Caco-2 (cell line): ENCODE results near the gene PDE1C. TPM values are rescaled to one million over a fixed set of nuclear protein-coding genes. Genes with fewer than 3 reads are reported as not detected.

Experiments
- BruUV-seq: library from RNA; stranded (reverse); fragments of 400-500 nt; replicated peaks from 2 replicates; lab custom pipeline; 2021; lab: Mats Ljungman, UMichigan
- CTCF ChIA-PET: fragments of 300-600 bp; sonication (Branson Sonifier 250); formaldehyde crosslinking; loops from one replicate; lab custom pipeline; 2022; ENCODE audit warnings: antibody characterized with exemption; lab: Charles Lee
- POLR2A ChIA-PET: fragments of 300-600 bp; sonication (Branson Sonifier 250); formaldehyde crosslinking; loops from one replicate; lab custom pipeline; 2022; ENCODE audit warnings: antibody characterized with exemption; lab: Charles Lee
- DNase-seq, 2 experiments: peaks; one replicate each; pipeline versions ENCODE4 v3.0.0 to v3.0.0-alpha.2; 2020 to 2022
- H3K27me3 ChIP-seq: replicated peaks from 2 replicates; pipeline ENCODE4 v1.6.0; 2011; ENCODE audit warnings: low read length; ENCODE audit not compliant: control insufficient read depth, insufficient read depth
- H3K36me3 ChIP-seq: 2 replicates; pipeline ENCODE4 v1.5.1; 2011; ENCODE audit warnings: low read length; ENCODE audit not compliant: control insufficient read depth, insufficient read depth
- H3K4me1 ChIP-seq: fragments of 250-450 bp; sonication (Bioruptor Pico); 2 replicates; pipeline ENCODE4 v1.5.1; 2020; ENCODE audit warnings: mild to moderate bottlenecking
- H3K4me3 ChIP-seq: 2 replicates; pipeline ENCODE4 v1.5.1; 2011; ENCODE audit warnings: low read depth, mild to moderate bottlenecking, control low read depth, low read length
- H3K9me3 ChIP-seq: fragments of 250-450 bp; sonication (Bioruptor Pico); 2 replicates; pipeline ENCODE4 v1.5.1; 2020; ENCODE audit warnings: mild to moderate bottlenecking, moderate library complexity
- H3K27ac Mint-ChIP-seq: one replicate; pipeline ENCODE4 v1.8.0; 2022; ENCODE audit warnings: mixed read lengths; ENCODE audit not compliant: unreplicated experiment
- H3K27me3 Mint-ChIP-seq: one replicate; pipeline ENCODE4 v1.8.0; 2022; ENCODE audit warnings: mixed read lengths; ENCODE audit not compliant: insufficient read depth, unreplicated experiment
- H3K36me3 Mint-ChIP-seq: one replicate; pipeline ENCODE4 v1.8.0; 2022; ENCODE audit warnings: mild to moderate bottlenecking, mixed read lengths; ENCODE audit not compliant: insufficient read depth, unreplicated experiment
- H3K4me1 Mint-ChIP-seq: one replicate; pipeline ENCODE4 v1.8.0; 2022; ENCODE audit warnings: low read depth, mixed read lengths; ENCODE audit not compliant: unreplicated experiment
- H3K4me3 Mint-ChIP-seq: one replicate; pipeline ENCODE4 v1.8.0; 2022; ENCODE audit warnings: mild to moderate bottlenecking, moderate library complexity, mixed read lengths; ENCODE audit not compliant: unreplicated experiment
- H3K9me3 Mint-ChIP-seq: one replicate; pipeline ENCODE4 v1.8.0; 2022; ENCODE audit warnings: mixed read lengths; ENCODE audit not compliant: unreplicated experiment
- CTCF ChIP-seq, 2 experiments: fragments of 200-600 bp in 1 of 2; IDR thresholded peaks; 1 replicate in 1 of 2; 2 replicates in 1 of 2; pipeline versions ENCODE4 v1.5.1 to v1.8.0; 2011 to 2022; ENCODE audit warnings: antibody characterized with exemption in 1 of 2, control low read depth in 1 of 2, inconsistent platforms in 1 of 2, low read depth in 1 of 2, low read length in 1 of 2, mild to moderate bottlenecking in 1 of 2, moderate library complexity in 1 of 2; ENCODE audit not compliant: insufficient read depth in 1 of 2, severe bottlenecking in 1 of 2, unreplicated experiment in 1 of 2
- intact Hi-C: fragments of 100-400 bp; cut with micrococcal nuclease; formaldehyde crosslinking; loops from one replicate; pipeline ENCODE4 v1.10.0; 2022; ENCODE audit not compliant: unreplicated experiment
- total RNA-seq: library from RNA; stranded (reverse); gene quantifications from 2 replicates; pipeline ENCODE4 v1.2.3, GENCODE V29; 2022

Gene PDE1C
- total RNA-seq, 1 experiment from 2014 or later = not detected

GRCh38 chr7:31815796-31816195 is 254.4 kb downstream of the PDE1C start:
- Mint-ChIP-seq H3K9me3 (no peaks in the 10 kb centered on the region), H3K4me3 (no peak overlapping the region), H3K27ac (no peak overlapping the region), H3K36me3 (no peaks in the 10 kb centered on the region), H3K4me1 (no peaks in the 10 kb centered on the region), H3K27me3 (peaks cover 19% of the 10 kb centered on the region)
- POLR2A ChIA-PET = no interaction called here
- intact Hi-C loops = no loop called here
- CTCF ChIA-PET = no interaction called here
- Histone ChIP-seq H3K9me3 (no peaks in the 10 kb centered on the region), H3K36me3 (no peaks in the 10 kb centered on the region), H3K27me3 (no peaks in the 10 kb centered on the region), H3K4me1 (no peaks in the 10 kb centered on the region), H3K4me3 (no peak overlapping the region)
- DNase-seq = no peak
- BruUV-seq = no TSS peak
- TF ChIP-seq CTCF (IDR thresholded peaks at IDR 0.05; ENCODE audit: insufficient read depth in 1 of 2, low read depth in 1 of 2, low read length in 1 of 2, severe bottlenecking in 1 of 2, unreplicated experiment in 1 of 2) = no peak

DNA sequence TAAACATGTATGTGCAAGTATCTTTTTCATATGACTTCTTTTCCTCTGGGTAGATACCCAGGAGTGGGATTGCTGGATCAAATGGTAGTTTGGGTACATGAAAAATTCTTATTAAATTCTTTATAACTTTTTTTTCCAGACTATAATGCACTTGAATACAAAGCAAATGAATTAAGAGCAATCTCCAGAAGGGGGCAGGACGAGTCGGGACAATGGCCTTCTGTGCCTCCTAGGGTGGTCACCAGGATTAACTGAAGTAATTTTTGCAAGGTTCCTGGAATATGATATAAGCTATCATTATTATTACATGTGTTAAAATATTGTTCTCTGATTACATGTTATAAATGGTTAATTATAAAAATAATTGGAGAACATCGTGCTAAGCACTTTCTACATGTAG is 256.0 kb downstream of the PDE1C start:
- Histone ChIP-seq H3K36me3 (no peaks in the 10 kb centered on the region), H3K27me3 (no peaks in the 10 kb centered on the region), H3K4me3 (no peak overlapping the region), H3K4me1 (no peaks in the 10 kb centered on the region), H3K9me3 (no peaks in the 10 kb centered on the region)
- peak in 1 of 2 experiments; percentile 17 for DNase-seq
- BruUV-seq = no TSS peak
- no peaks in the 10 kb centered on the region for H3K9me3 Mint-ChIP-seq
- H3K27me3 Mint-ChIP-seq = peaks cover 14% of the 10 kb centered on the region
- no peaks in the 10 kb centered on the region for H3K36me3 Mint-ChIP-seq
- no peaks in the 10 kb centered on the region for H3K4me1 Mint-ChIP-seq
- peak in 1 of 2 experiments; percentile 31 for TF ChIP-seq CTCF (IDR thresholded peaks at IDR 0.05; ENCODE audit: insufficient read depth in 1 of 2, low read depth in 1 of 2, low read length in 1 of 2, severe bottlenecking in 1 of 2, unreplicated experiment in 1 of 2)
- intact Hi-C loops = loop anchor here (1.0 kb wide), 2 partner anchors 248 to 350 kb away; no protein-coding TSS in a partner anchor
- CTCF ChIA-PET = interaction anchor here (0.9 kb wide), 1 partner anchor 350 kb away, joined by 3 read pairs; no protein-coding TSS in a partner anchor
- H3K27ac Mint-ChIP-seq = no peak overlapping the region
- no peak overlapping the region for H3K4me3 Mint-ChIP-seq
- POLR2A ChIA-PET = no interaction called here

DNA sequence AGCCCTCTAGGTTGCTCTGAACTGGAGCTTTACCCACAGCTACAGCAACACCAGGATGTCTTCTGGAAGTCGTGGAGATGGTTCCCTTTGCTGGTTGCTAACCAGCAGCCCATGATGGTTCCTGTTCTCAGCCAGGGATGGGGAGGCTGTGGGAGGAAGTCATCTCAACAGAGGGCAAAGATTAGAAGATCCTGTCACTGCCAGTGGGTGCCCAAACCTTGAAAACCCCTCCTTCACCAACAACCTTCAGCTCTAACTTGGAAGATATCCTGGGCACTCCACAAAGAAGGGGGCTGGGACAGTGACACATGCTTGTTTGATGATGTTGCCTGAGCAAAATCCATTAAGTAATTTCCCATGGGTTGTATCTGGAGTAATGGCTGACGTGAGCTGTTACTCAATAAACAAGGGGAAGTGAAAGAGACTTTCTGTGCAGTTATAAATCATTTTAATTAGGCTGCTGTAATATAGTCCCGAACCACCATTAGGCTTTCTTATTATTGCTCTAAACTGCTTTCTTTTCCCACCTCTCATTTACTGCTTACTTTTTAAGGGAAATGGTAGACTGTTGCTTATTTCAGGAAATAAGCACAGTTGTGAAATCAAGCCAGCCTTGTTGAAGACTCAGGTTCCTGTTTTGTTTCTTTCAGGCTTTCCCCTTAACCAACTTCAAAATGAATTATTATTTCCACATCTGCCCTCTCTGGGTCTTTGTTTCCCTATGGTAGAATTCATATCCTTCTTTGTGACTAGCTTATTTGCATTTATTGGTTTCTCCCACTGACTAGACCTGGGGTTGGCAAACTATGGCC is 258.4 kb downstream of the PDE1C start:
- no peak for TF ChIP-seq CTCF (IDR thresholded peaks at IDR 0.05; ENCODE audit: insufficient read depth in 1 of 2, low read depth in 1 of 2, low read length in 1 of 2, severe bottlenecking in 1 of 2, unreplicated experiment in 1 of 2)
- ChIA-PET CTCF (interaction anchor here (0.6 to 1.3 kb wide), 2 partner anchors 393 to 537 kb away, joined by 3 to 4 read pairs; no protein-coding TSS in a partner anchor), POLR2A (no interaction called here)
- peaks cover 10% of the 10 kb centered on the region for H3K27me3 Mint-ChIP-seq
- no TSS peak for BruUV-seq
- no peaks in the 10 kb centered on the region for H3K4me1 Mint-ChIP-seq
- no peak overlapping the region for H3K27ac Mint-ChIP-seq
- Histone ChIP-seq H3K36me3 (no peaks in the 10 kb centered on the region), H3K27me3 (no peaks in the 10 kb centered on the region), H3K4me3 (no peak overlapping the region), H3K4me1 (no peaks in the 10 kb centered on the region), H3K9me3 (no peaks in the 10 kb centered on the region)
- H3K4me3 Mint-ChIP-seq = no peak overlapping the region
- intact Hi-C loops = no loop called here
- no peaks in the 10 kb centered on the region for H3K36me3 Mint-ChIP-seq
- H3K9me3 Mint-ChIP-seq = no peaks in the 10 kb centered on the region
- no peak for DNase-seq
